Adipose tissue (tissue), 3 donors: Measurements from ENCODE around the gene CTNNBL1. TPM values are rescaled to one million over a fixed set of nuclear protein-coding genes. Genes with fewer than 3 reads are reported as not detected.
"Not testable (repeated sequence)": the region's sequence is repeated elsewhere in the genome, so short reads cannot be mapped to it uniquely, and the experiment has no call there.

ENCODE experiments used
- H3K27ac ChIP-seq: one replicate; pipeline ENCODE4 v1.5.1; 2013; ENCODE audit warnings: low read depth, low read length
- WGBS, 3 donors: extraction: QIAGEN DNeasy Blood & Tissue Kit; methylation state at CpG; one replicate each; pipeline ENCODE4 v1.1.7; 2013; 5-methylcytosine and 5-hydroxymethylcytosine counted together
- polyA plus RNA-seq, 3 donors: library from polyadenylated mRNA; stranded (reverse); fragments of 200-250 nt; gene quantifications; one replicate each; pipeline ENCODE4 v1.2.3, GENCODE V29; 2013
- donor health status: healthy with polysubstance abuse.
- donor health status: Bipolar disorder and iron deficiency.
- donor health status: healthy.

The CTNNBL1 gene
- polyA plus RNA-seq, 3 donors = 19.5 to 54.3 (median 30.1) TPM

GRCh38 chr20:37701676-37702075 is 7.8 kb downstream of the CTNNBL1 start:
- WGBS, 3 donors = 55 to 91% (median 62%) methylated on average over 17 of the region's 17 CpGs
- H3K27ac ChIP-seq = not testable (repeated sequence)

GRCh38 chr20:37702403-37703034 is 8.7 kb downstream of the CTNNBL1 start:
- H3K27ac ChIP-seq = no peak overlapping the region
- WGBS, 3 donors = 72 to 84% (median 77%) methylated on average over 1 of the region's 1 CpG

GRCh38 chr20:37703035-37703845 is 9.4 kb downstream of the CTNNBL1 start:
- WGBS, 3 donors = 76 to 90% (median 78%) methylated on average over 6 of the region's 6 CpGs
- no peak overlapping the region for H3K27ac ChIP-seq

GRCh38 chr20:37704955-37705354 is 11.1 kb downstream of the CTNNBL1 start:
- WGBS, 3 donors = 94 to 98% (median 97%) methylated on average over 1 of the region's 1 CpG
- no peak overlapping the region for H3K27ac ChIP-seq

GRCh38 chr20:37706298-37706697 is 12.5 kb downstream of the CTNNBL1 start:
- 94 to 95% (median 94%) methylated on average over 3 of the region's 3 CpGs for WGBS, 3 donors
- no peak overlapping the region for H3K27ac ChIP-seq

- WGBS, 3 donors = 56 to 74% (median 73%) methylated on average over 2 of the region's 2 CpGs
Measured at GRCh38 chr20:37711001-37711400, 17.2 kb downstream of the CTNNBL1 start.

GRCh38 chr20:37711994-37712964 is 18.4 kb downstream of the CTNNBL1 start:
- H3K27ac ChIP-seq = no peak overlapping the region
- WGBS, 3 donors = 55 to 62% (median 61%) methylated on average over 9 of the region's 9 CpGs

More at GRCh38 chr20:37711001-37711400, 17.2 kb downstream of the CTNNBL1 start:
- H3K27ac ChIP-seq = no peak overlapping the region

- no peak overlapping the region for H3K27ac ChIP-seq
- 91 to 92% (median 91%) methylated on average over 4 of the region's 4 CpGs for WGBS, 3 donors
Measured at GRCh38 chr20:37713396-37713795, 19.6 kb downstream of the CTNNBL1 start.

- 59 to 75% (median 63%) methylated on average over 10 of the region's 10 CpGs for WGBS, 3 donors
- no peak overlapping the region for H3K27ac ChIP-seq
Measured at GRCh38 chr20:37714978-37715672, 21.3 kb downstream of the CTNNBL1 start.

- no peak overlapping the region for H3K27ac ChIP-seq
- 96 to 100% (median 99%) methylated on average over 1 of the region's 1 CpG for WGBS, 3 donors
Measured at GRCh38 chr20:37721751-37722150, 27.9 kb downstream of the CTNNBL1 start.

GRCh38 chr20:37722312-37722711 is 28.5 kb downstream of the CTNNBL1 start:
- not testable (repeated sequence) for H3K27ac ChIP-seq
- WGBS, 3 donors = 94 to 95% (median 94%) methylated on average over 4 of the region's 4 CpGs

GRCh38 chr20:37723668-37724067 is 29.8 kb downstream of the CTNNBL1 start:
- no peak overlapping the region for H3K27ac ChIP-seq

GRCh38 chr20:37725165-37725564 is 31.3 kb downstream of the CTNNBL1 start:
- 92 to 94% (median 93%) methylated on average over 7 of the region's 7 CpGs for WGBS, 3 donors

GRCh38 chr20:37725855-37726254 is 32.0 kb downstream of the CTNNBL1 start:
- no peak overlapping the region for H3K27ac ChIP-seq
- 93 to 95% (median 93%) methylated on average over 5 of the region's 5 CpGs for WGBS, 3 donors

More at GRCh38 chr20:37725165-37725564, 31.3 kb downstream of the CTNNBL1 start:
- no peak overlapping the region for H3K27ac ChIP-seq

GRCh38 chr20:37726321-37726720 is 32.5 kb downstream of the CTNNBL1 start:
- H3K27ac ChIP-seq = no peak overlapping the region

GRCh38 chr20:37726971-37727956 is 33.4 kb downstream of the CTNNBL1 start:
- H3K27ac ChIP-seq = no peak overlapping the region
- 89 to 90% (median 89%) methylated on average over 7 of the region's 7 CpGs for WGBS, 3 donors

GRCh38 chr20:37727957-37728634 is 34.3 kb downstream of the CTNNBL1 start:
- H3K27ac ChIP-seq = no peak overlapping the region

More at GRCh38 chr20:37727957-37728634, 34.3 kb downstream of the CTNNBL1 start:
- WGBS, 3 donors = 69 to 91% (median 88%) methylated on average over 2 of the region's 2 CpGs
